Epidermal melanocyte (primary cell): Measurements from ENCODE around the gene ACAD10.
"Not testable (repeated sequence)": the region's sequence is repeated elsewhere in the genome, so short reads cannot be mapped to it uniquely, and the experiment has no call there.

Experiments used
- DNase-seq: peaks from one replicate; pipeline ENCODE4 v3.0.0; 2011; ENCODE audit warnings: low spot score; ENCODE audit not compliant: insufficient read length

The ACAD10 gene

GRCh38 chr12:111753144-111753881 is 67.5 kb downstream of the ACAD10 start:
- peak; percentile 70 for DNase-seq

GRCh38 chr12:111754671-111755070 is 68.8 kb downstream of the ACAD10 start:
- no peak for DNase-seq

- DNase-seq = no peak
These were observed 70.3 kb downstream of the ACAD10 start for GRCh38 chr12:111756196-111756595.

GRCh38 chr12:111756681-111757080 is 70.8 kb downstream of the ACAD10 start:
- DNase-seq = no peak

- DNase-seq = no peak
These were observed 71.7 kb downstream of the ACAD10 start for GRCh38 chr12:111757361-111758119.

- no peak for DNase-seq
These were observed 72.3 kb downstream of the ACAD10 start for GRCh38 chr12:111758120-111758561.

GRCh38 chr12:111759271-111759670 is 73.4 kb downstream of the ACAD10 start:
- DNase-seq = no peak

- DNase-seq = no peak
These were observed 74.1 kb downstream of the ACAD10 start for GRCh38 chr12:111759991-111760390.

GRCh38 chr12:111761099-111761498 is 75.2 kb downstream of the ACAD10 start:
- no peak for DNase-seq

- DNase-seq = no peak
These were observed 75.9 kb downstream of the ACAD10 start for GRCh38 chr12:111761706-111762105.

- DNase-seq = not testable (repeated sequence)
These were observed 77.7 kb downstream of the ACAD10 start for GRCh38 chr12:111763552-111763951.

GRCh38 chr12:111764120-111764821 is 78.4 kb downstream of the ACAD10 start:
- no peak for DNase-seq

GRCh38 chr12:111766608-111767361 is 80.9 kb downstream of the ACAD10 start, which contains the start of gene ALDH2:
TSS of gene ALDH2 (plus strand) at chr12:111766933. CDS start at chr12:111766983, 50 bp downstream.
- DNase-seq = peak; percentile 72

GRCh38 chr12:111767362-111768158 is 81.7 kb downstream of the ACAD10 start:
- DNase-seq = no peak

- no peak for DNase-seq
These were observed 82.5 kb downstream of the ACAD10 start for GRCh38 chr12:111768159-111768895.

- DNase-seq = no peak
These were observed 83.7 kb downstream of the ACAD10 start for GRCh38 chr12:111769599-111769998.

- no peak for DNase-seq
These were observed 88.1 kb downstream of the ACAD10 start for GRCh38 chr12:111773801-111774551.

GRCh38 chr12:111775205-111776193 is 89.6 kb downstream of the ACAD10 start:
- no peak for DNase-seq
